C4-2B (cell line): ENCODE measurements around the gene EP300.
"Not testable (repeated sequence)": the region's sequence is repeated elsewhere in the genome, so short reads cannot be mapped to it uniquely, and the experiment has no call there.

Experiments used
- H3K27ac ChIP-seq: fragments of 450-650 bp; 2 replicates; pipeline ENCODE4 v1.5.1; 2017
- CTCF ChIP-seq: fragments of 450-650 bp; conservative IDR thresholded peaks from 2 replicates; pipeline ENCODE4 v1.5.1; 2017; ENCODE audit warnings: mild to moderate bottlenecking
- ZFX ChIP-seq: fragments of 450-650 bp; IDR thresholded peaks from 2 replicates; pipeline ENCODE4 v1.6.1; 2017

The EP300 gene

GRCh38 chr22:41052661-41053490 is 39.5 kb upstream of the EP300 start:
- no peak for TF ChIP-seq CTCF
- TF ChIP-seq ZFX = no peak
- no peak overlapping the region for H3K27ac ChIP-seq

DNA sequence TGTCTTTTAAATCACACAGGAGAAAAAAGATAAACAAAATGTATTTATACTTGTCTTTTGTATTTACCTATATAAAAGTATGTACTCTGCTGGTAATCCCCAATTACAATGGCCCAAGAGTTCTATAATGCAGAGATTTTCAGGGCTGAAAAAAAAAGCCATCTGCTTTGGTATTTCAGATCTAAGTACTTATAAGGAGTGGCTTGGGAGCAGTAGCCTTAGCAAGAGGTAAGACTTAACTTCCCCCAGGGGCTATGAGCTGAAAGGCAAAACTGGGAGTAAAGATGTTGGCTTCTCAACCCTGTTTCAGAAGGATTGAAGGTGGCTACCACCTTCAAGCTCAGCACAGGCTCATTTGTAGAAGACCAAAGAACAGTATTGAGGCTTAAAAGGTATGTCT is 35.3 kb upstream of the EP300 start:
- TF ChIP-seq CTCF (no peak), ZFX (no peak)
- H3K27ac ChIP-seq = no peak overlapping the region

DNA sequence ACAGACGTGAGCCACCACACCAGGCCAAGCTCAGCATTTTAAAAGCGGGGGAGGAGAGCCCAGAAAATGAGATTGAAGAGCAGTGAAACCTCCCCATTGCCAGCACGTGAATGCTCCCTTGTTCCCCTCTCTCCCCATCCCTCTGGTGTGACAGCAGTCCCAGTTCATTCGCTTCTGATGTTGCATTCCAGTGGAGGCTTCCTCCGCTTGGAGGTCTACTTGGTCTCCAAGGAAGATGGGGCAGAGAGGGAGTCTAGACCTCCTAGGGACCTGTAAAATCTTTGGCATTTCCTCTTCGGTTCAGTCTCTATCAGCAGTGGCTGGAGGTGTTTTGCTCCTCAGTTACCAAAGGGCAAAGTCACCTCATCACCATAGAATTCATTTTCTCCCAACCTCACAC is 30.2 kb upstream of the EP300 start:
- TF ChIP-seq CTCF (no peak), ZFX (no peak)
- H3K27ac ChIP-seq = no peak overlapping the region

DNA sequence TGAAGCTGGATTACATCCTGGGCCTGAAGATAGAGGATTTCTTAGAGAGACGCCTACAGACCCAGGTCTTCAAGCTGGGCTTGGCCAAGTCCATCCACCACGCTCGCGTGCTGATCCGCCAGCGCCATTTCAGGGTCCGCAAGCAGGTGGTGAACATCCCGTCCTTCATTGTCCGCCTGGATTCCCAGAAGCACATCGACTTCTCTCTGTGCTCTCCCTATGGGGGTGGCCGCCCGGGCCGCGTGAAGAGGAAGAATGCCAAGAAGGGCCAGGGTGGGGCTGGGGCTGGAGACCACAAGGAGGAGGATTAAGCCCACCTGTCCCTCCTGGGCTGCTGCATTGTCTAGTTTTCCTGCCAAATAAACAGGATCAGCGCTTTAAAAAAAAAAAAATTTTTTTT is 28.1 kb upstream of the EP300 start:
- H3K27ac ChIP-seq = not testable (repeated sequence)

DNA sequence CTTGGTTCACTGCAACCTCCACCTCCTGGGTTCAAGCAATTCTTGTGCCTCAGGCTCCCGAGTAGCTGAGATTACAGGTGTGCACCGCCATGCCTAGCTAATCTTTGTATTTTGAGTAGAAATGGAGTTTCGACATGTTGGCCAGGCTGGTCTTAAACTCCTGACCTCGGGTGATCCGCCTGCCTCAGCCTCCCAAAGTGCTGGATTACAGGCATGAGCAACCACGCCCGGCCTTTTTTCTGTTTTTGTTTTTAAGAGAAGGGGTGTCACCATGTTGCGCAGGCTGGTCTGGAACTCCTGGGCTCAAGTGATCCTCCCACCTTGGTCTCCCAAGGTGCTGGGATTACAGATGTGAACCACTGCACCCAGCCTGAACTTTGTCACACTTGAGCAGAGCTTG is 26.1 kb upstream of the EP300 start:
- not testable (repeated sequence) for H3K27ac ChIP-seq

DNA sequence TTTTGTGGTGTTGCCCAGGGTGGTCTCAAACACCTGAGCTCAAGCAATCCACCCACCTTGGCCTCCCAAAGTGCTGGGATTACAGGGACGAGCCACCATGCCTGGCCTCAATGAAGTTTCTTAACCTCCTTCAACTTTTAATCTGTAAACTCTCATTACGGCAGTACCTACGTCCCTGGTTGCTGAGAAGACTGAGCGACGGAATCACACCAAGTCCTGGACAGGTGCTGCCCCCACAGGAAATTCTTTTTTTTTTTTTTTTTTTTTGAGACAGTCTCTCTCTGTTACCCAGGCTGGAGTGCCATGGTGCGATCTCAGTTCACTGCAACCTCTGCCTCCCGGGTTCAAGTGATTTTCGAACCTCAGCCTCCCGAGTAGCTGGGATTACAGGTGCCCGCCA is 24.4 kb upstream of the EP300 start:
- not testable (repeated sequence) for H3K27ac ChIP-seq

DNA sequence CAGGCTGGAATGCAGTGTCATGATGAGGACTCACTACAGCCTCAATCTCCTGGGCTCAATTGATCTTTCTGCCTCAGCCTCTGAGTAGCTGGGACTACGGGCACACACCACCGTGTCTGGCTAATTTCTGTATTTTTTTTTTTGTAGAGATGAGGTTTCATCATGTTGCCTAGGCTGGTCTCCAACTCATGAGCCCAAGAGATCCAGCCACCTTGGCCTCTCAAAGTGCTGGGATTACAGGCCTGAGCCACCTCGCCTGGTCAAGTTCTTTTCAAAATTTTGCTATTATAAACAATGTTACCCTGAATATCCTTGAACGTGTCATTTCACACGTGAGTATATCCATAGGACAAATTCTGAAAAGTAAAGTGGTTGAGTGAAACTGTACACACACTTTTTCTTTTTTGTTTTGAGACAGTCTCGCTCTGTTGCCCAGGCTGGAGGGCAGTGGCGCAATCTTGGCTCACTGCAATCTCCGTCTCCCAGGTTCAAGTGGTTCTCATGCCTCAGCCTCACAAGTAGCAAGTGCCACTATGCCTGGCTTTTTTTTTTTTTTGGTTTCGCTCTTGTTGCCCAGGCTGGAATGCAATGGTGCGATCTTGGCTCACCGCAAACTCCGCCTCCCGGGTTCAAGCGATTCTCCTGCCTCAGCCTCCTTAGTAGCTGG is 21.6 kb upstream of the EP300 start:
- TF ChIP-seq ZFX (no peak), CTCF (no peak)
- H3K27ac ChIP-seq = no peak overlapping the region

DNA sequence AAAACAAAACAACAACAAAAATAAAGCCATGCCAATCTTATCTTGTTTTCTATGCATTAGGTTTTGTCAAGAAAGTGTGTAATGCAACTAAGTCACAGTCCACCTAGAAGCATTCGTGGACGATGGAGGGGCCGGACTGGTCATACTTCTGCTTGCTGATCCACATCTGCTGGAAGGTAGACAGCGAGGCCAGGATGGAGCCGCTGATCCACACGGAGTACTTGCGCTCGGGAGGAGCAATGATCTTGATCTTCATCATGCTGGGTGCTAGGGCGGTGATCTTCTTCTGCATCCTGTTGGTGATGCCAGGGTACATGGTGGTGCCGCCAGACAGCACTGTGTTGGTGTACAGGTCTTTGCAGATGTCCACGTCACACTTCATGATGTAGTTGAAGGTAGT is 18.3 kb upstream of the EP300 start:
- no peak overlapping the region for H3K27ac ChIP-seq
- TF ChIP-seq ZFX = no peak
- TF ChIP-seq CTCF = no peak

DNA sequence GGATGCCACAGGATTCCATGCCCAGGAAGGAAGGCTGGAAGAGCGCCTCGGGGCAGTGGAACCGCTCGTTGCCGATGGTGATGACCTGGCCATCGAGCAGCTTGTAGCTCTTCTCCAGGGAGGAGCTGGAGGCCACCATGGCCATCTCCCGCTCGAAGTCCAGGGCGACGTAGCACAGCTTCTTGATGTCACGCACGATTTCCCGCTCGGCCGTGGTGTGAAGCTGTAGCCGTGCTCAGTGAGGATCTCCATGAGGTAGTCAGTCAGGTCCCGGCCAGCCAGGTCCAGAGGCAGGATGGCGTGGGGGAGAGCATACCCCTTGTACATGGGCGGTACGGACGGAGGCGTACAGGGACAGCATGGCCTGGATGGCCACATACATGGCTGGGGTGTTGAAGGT is 17.9 kb upstream of the EP300 start:
- TF ChIP-seq ZFX (no peak), CTCF (no peak)
- H3K27ac ChIP-seq = no peak overlapping the region
